B cell (primary cell): Measurements from ENCODE around the gene RLBP1. TPM values are rescaled to one million over a fixed set of nuclear protein-coding genes. Genes with fewer than 3 reads are reported as not detected.

ENCODE experiments used
- ATAC-seq: fragments of 200-7000 bp; cut with Tn5 transposase; one replicate; pipeline ENCODE4 v1.10.0; 2021; ENCODE audit warnings: low read depth, mild to moderate bottlenecking, moderate number of reproducible peaks, moderate library complexity
- CTCF ChIA-PET: fragments of 350-600 bp; sonication (Branson Sonifier 250); formaldehyde crosslinking; loops from one replicate; lab custom pipeline; 2021; ENCODE audit warnings: antibody characterized with exemption, inconsistent platforms; lab: Charles Lee
- POLR2A ChIA-PET: fragments of 350-600 bp; sonication (Branson Sonifier 250); formaldehyde crosslinking; loops from one replicate; lab custom pipeline; 2021; ENCODE audit warnings: antibody characterized with exemption; lab: Charles Lee
- DNase-seq: peaks from one replicate; pipeline ENCODE4 v3.0.0; 2013
- H2AFZ ChIP-seq: 2 replicates; pipeline ENCODE4 v1.6.1; 2012; ENCODE audit warnings: mild to moderate bottlenecking, low read depth, low read length; ENCODE audit not compliant: insufficient read depth, poor library complexity, severe bottlenecking
- H3K27ac ChIP-seq, 2 donors: 1 replicate in 1 of 2; 2 replicates in 1 of 2; pipeline ENCODE4 v1.5.1; 2012 to 2013; ENCODE audit warnings: low read length in 2 of 2, mild to moderate bottlenecking in 2 of 2, moderate library complexity in 1 of 2
- H3K27me3 ChIP-seq, 4 experiments: fragments of 200-600 bp in 1 of 4; sonication (generic) in 1 of 4; replicated peaks in 1 of 4; 1 replicate in 2 of 4; 2 replicates in 2 of 4; pipeline versions ENCODE4 v1.6.1 to v1.7.0; 2013 to 2016; ENCODE audit warnings: low read length in 3 of 4, mild to moderate bottlenecking in 2 of 4, mixed read lengths in 1 of 4, moderate library complexity in 1 of 4; ENCODE audit not compliant: insufficient read depth in 4 of 4, control insufficient read depth in 3 of 4; ENCODE audit errors: control extremely low read depth in 1 of 4
- H3K36me3 ChIP-seq, 2 experiments: replicated peaks in 1 of 2; 1 replicate in 1 of 2; 2 replicates in 1 of 2; pipeline versions ENCODE4 v1.6.1 to v1.7.1; 2013; ENCODE audit warnings: low read length in 1 of 2; ENCODE audit not compliant: insufficient read depth in 2 of 2, control insufficient read depth in 1 of 2; ENCODE audit errors: control extremely low read depth in 1 of 2, extremely low read depth in 1 of 2
- H3K4me1 ChIP-seq, 2 donors: fragments of 200-600 bp in 1 of 2; sonication (generic) in 1 of 2; 1 replicate in 1 of 2; 2 replicates in 1 of 2; pipeline versions ENCODE4 v1.5.1 to v1.6.1; 2013 to 2017; ENCODE audit warnings: low read length in 2 of 2; ENCODE audit not compliant: control insufficient read depth in 2 of 2, insufficient read depth in 2 of 2
- H3K4me2 ChIP-seq: replicated peaks from 2 replicates; pipeline ENCODE3; 2012; ENCODE audit warnings: mild to moderate bottlenecking, low read depth, low read length; ENCODE audit not compliant: poor library complexity, severe bottlenecking
- H3K4me3 ChIP-seq, 5 experiments: fragments of 200-600 bp in 1 of 5; sonication (generic) in 1 of 5; 1 replicate in 3 of 5; 2 replicates in 2 of 5; pipeline versions ENCODE4 v1.5.1 to v1.7.0; 2011 to 2016; ENCODE audit warnings: low read length in 4 of 5, mild to moderate bottlenecking in 4 of 5, low read depth in 2 of 5, control low read depth in 1 of 5, moderate library complexity in 1 of 5; ENCODE audit not compliant: insufficient read depth in 1 of 5; ENCODE audit errors: control extremely low read depth in 1 of 5, extremely low read depth in 1 of 5
- H3K79me2 ChIP-seq: fragments of 200-600 bp; sonication (generic); one replicate; pipeline ENCODE4 v1.6.0; 2016; ENCODE audit warnings: low read length; ENCODE audit not compliant: control insufficient read depth, insufficient read depth
- H3K9ac ChIP-seq: fragments of 200-600 bp; sonication (generic); 2 replicates; pipeline ENCODE4 v1.6.1; 2017; ENCODE audit warnings: mild to moderate bottlenecking, low read length, moderate library complexity
- H3K9me3 ChIP-seq, 3 donors: one replicate each; pipeline versions ENCODE4 v1.6.1 to v1.7.1; 2013; ENCODE audit warnings: low read length in 2 of 3; ENCODE audit not compliant: control insufficient read depth in 2 of 3, insufficient read depth in 1 of 3; ENCODE audit errors: control extremely low read depth in 1 of 3
- H4K20me1 ChIP-seq: 2 replicates; pipeline ENCODE4 v1.6.0; 2012; ENCODE audit warnings: mild to moderate bottlenecking, low read length; ENCODE audit not compliant: insufficient read depth, control insufficient read depth, poor library complexity, severe bottlenecking
- H3K27ac Mint-ChIP-seq: one replicate; pipeline ENCODE4 v1.8.0; 2021; ENCODE audit warnings: mixed read lengths
- H3K27me3 Mint-ChIP-seq: one replicate; pipeline ENCODE4 v1.8.0; 2021; ENCODE audit warnings: mixed read lengths
- H3K4me1 Mint-ChIP-seq: one replicate; pipeline ENCODE4 v1.8.0; 2021; ENCODE audit warnings: mixed read lengths
- H3K4me3 Mint-ChIP-seq: one replicate; pipeline ENCODE4 v1.8.0; 2021; ENCODE audit warnings: mixed read lengths
- H3K9me3 Mint-ChIP-seq: one replicate; pipeline ENCODE4 v1.8.0; 2022; ENCODE audit warnings: mixed read lengths; ENCODE audit not compliant: insufficient read depth
- EZH2 ChIP-seq: IDR thresholded peaks from 2 replicates; pipeline ENCODE4 v1.6.1; 2012; ENCODE audit warnings: borderline replicate concordance, low read depth, mild to moderate bottlenecking, moderate library complexity, low read length; ENCODE audit not compliant: insufficient read depth, poor library complexity, severe bottlenecking
- WGBS: methylation state at CpG from one replicate; pipeline ENCODE4 v1.1.5; 2013; ENCODE audit warnings: missing lambda C conversion rate; ENCODE audit not compliant: insufficient coverage; 5-methylcytosine and 5-hydroxymethylcytosine counted together
- intact Hi-C: fragments of 100-400 bp; cut with micrococcal nuclease; formaldehyde crosslinking; loops from one replicate; pipeline ENCODE4 v1.10.0; 2022
- polyA plus RNA-seq: library from polyadenylated mRNA; depleted of rRNA; stranded (reverse); fragments of >200 nt; gene quantifications from 2 replicates; pipeline ENCODE4 v1.2.3, GENCODE V29; 2012
- total RNA-seq, 2 donors: library from RNA; stranded (reverse); fragments of 120-200 nt in 1 of 2; gene quantifications; 1 replicate in 1 of 2; 2 replicates in 1 of 2; pipeline versions ENCODE4 v1.2.3 to v1.2.4, GENCODE V29; 2013 to 2022
- TF ChIP-seq, protein P1 (sequence below): fragments of 200-600 bp; IDR thresholded peaks from one replicate; pipeline ENCODE4 v1.8.0; 2022; ENCODE audit warnings: antibody characterized with exemption, mild to moderate bottlenecking

Gene RLBP1
- total and polyA plus RNA-seq, 2 donors (not counting 1 experiment from before 2014, with no cell fraction given), result not detected

DNA sequence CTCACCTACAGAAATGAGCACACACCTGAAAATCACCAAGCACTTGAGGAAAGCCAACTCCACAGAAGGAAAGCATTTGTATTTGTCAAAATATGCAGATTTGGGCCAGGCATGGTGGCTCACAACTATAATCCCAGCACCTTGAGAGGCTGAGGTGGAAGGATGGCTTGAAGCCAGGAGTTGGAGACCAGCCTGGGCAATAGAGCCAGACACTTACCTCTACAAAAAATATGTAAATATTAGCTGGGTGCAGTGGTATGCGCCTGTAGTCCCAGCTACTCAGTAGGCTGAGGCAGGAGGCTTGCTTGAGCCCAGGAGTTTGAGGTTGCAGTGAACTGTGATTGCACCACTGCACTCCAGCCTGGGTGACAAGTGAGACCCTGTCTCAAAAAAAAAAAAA, 12.3 kb downstream of the RLBP1 start:
- peaks cover 9% of the 10 kb centered on the region for H3K4me1 Mint-ChIP-seq
- intact Hi-C loops, result loop anchor here (5.0 kb wide), 2 partner anchors 223 to 263 kb away; no protein-coding TSS in a partner anchor

DNA sequence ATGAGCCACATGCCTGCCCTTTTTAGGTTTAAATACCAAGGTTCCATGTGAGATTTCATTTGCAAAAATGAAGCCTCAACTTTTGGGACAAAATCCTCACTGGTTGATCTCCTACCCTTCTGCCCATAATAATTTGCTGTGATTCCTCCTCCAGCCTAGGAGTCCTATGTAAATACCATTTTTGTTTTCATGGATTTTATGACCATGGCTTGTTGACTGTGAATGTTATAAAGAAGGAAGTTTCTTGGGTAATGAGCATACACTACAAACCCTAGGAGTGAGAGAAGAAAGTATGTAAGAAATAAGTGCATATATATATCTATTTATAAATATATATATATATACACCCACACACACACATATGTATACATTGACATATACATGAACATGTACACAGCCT, 13.1 kb downstream of the RLBP1 start:
- CTCF ChIA-PET, result interaction anchor here (2.1 to 2.9 kb wide), 2 partner anchors 12 to 150 kb away, joined by 17 to 38 read pairs; no protein-coding TSS in a partner anchor

More for the DNA sequence above, 12.3 kb downstream of the RLBP1 start:
- H3K27me3 ChIP-seq, result no peaks in the 10 kb centered on the region
- H3K27me3 Mint-ChIP-seq, result peaks cover 4% of the 10 kb centered on the region
- CTCF ChIA-PET, result interaction anchor here (0.6 to 1.2 kb wide), 3 partner anchors 25 to 214 kb away, joined by 3 to 4 read pairs (median 3); no protein-coding TSS in a partner anchor
- no peak overlapping the region for H3K27ac ChIP-seq
- POLR2A ChIA-PET, result no interaction called here
- H3K4me1 ChIP-seq, result peaks cover 3% of the 10 kb centered on the region in 2 donors
- no peak for DNase-seq
- no peak overlapping the region for H2AFZ ChIP-seq
- H3K9me3 ChIP-seq, result no peaks in the 10 kb centered on the region
- H3K36me3 ChIP-seq, result no peaks in the 10 kb centered on the region
- TF ChIP-seq EZH2, result no peak
- TF ChIP-seq, protein P1, sequence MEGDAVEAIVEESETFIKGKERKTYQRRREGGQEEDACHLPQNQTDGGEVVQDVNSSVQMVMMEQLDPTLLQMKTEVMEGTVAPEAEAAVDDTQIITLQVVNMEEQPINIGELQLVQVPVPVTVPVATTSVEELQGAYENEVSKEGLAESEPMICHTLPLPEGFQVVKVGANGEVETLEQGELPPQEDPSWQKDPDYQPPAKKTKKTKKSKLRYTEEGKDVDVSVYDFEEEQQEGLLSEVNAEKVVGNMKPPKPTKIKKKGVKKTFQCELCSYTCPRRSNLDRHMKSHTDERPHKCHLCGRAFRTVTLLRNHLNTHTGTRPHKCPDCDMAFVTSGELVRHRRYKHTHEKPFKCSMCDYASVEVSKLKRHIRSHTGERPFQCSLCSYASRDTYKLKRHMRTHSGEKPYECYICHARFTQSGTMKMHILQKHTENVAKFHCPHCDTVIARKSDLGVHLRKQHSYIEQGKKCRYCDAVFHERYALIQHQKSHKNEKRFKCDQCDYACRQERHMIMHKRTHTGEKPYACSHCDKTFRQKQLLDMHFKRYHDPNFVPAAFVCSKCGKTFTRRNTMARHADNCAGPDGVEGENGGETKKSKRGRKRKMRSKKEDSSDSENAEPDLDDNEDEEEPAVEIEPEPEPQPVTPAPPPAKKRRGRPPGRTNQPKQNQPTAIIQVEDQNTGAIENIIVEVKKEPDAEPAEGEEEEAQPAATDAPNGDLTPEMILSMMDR, result no peak
- H4K20me1 ChIP-seq, result no peaks in the 10 kb centered on the region
- no peak for ATAC-seq
- no peak overlapping the region for H3K27ac Mint-ChIP-seq
- no peak overlapping the region for H3K4me2 ChIP-seq
- H3K4me3 Mint-ChIP-seq, result no peak overlapping the region
- no peak overlapping the region for H3K9ac ChIP-seq
- 86% methylated on average over 1 of the region's 1 CpG for WGBS
- no peaks in the 10 kb centered on the region for H3K79me2 ChIP-seq
- H3K4me3 ChIP-seq, result no peak overlapping the region
- no peaks in the 10 kb centered on the region for H3K9me3 Mint-ChIP-seq

More for the DNA sequence above, 13.1 kb downstream of the RLBP1 start:
- peaks cover 9% of the 10 kb centered on the region for H3K4me1 Mint-ChIP-seq
- intact Hi-C loops, result loop anchor here (5.0 kb wide), 2 partner anchors 224 to 264 kb away; no protein-coding TSS in a partner anchor
- Histone ChIP-seq H3K27ac (no peak overlapping the region), H3K4me3 (no peak overlapping the region), H3K36me3 (no peaks in the 10 kb centered on the region), H3K4me1 (peaks cover 3% of the 10 kb centered on the region in 2 donors), H3K9me3 (no peaks in the 10 kb centered on the region), H3K79me2 (no peaks in the 10 kb centered on the region), H4K20me1 (no peaks in the 10 kb centered on the region), H3K27me3 (no peaks in the 10 kb centered on the region), H3K4me2 (no peak overlapping the region), H3K9ac (no peak overlapping the region), H2AFZ (no peak overlapping the region)
- peaks cover 4% of the 10 kb centered on the region for H3K27me3 Mint-ChIP-seq
- no peak for TF ChIP-seq EZH2
- TF ChIP-seq, protein P1, result no peak
- H3K4me3 Mint-ChIP-seq, result no peak overlapping the region
- POLR2A ChIA-PET, result no interaction called here
- no peaks in the 10 kb centered on the region for H3K9me3 Mint-ChIP-seq
- no peak overlapping the region for H3K27ac Mint-ChIP-seq
- ATAC-seq (no peak), DNase-seq (no peak)
